Parietal lobe (tissue), 1 donor: Measurements from ENCODE around the gene USF2. TPM values are rescaled to one million over a fixed set of nuclear protein-coding genes. Genes with fewer than 3 reads are reported as not detected.

Experiments used
- total RNA-seq: library from RNA; depleted of rRNA; stranded (reverse); fragments of >200 nt; gene quantifications from one replicate; pipeline ENCODE4 v1.2.3, GENCODE V29; 2014

Gene USF2
- total RNA-seq = 61.0 TPM

GRCh38 chr19:35268536-35269437, at the start of gene USF2:
TSS of gene USF2 (plus strand) at chr19:35268962. CDS start at chr19:35269102, 140 bp downstream.

GRCh38 chr19:35228177-35228930, 40.4 kb upstream of the USF2 start, which contains the start of gene FAM187B:
TSS of gene FAM187B (minus strand) at chr19:35228739. CDS start at chr19:35228680, 59 bp downstream.

GRCh38 chr19:35248310-35249145, 20.2 kb upstream of the USF2 start, which contains the start of gene LSR:
TSS of gene LSR (plus strand) at chr19:35249002. CDS start at chr19:35249023, 21 bp downstream.

GRCh38 chr19:35291916-35292315, 23.2 kb downstream of the USF2 start, which contains the start of gene MAG:
TSS of gene MAG (plus strand) at chr19:35292161. CDS start at chr19:35295409, 3,248 bp downstream.

GRCh38 chr19:35328851-35329285, 60.1 kb downstream of the USF2 start, which contains the start of gene CD22:
TSS of gene CD22 (plus strand) at chr19:35329187. CDS start at chr19:35332041, 2,854 bp downstream.

Other genes with a start within 250 kb of the USF2 start
- 1.6 TPM for gene SCN1B, start 238.5 kb upstream of the USF2 start, total RNA-seq
- not detected for gene HPN, start 227.2 kb upstream of the USF2 start, total RNA-seq
- gene FXYD3, start 153.1 kb upstream of the USF2 start, total RNA-seq = not detected
- 11.3 TPM for gene LGI4, start 133.9 kb upstream of the USF2 start, total RNA-seq
- not detected for gene FXYD1, start 130.1 kb upstream of the USF2 start, total RNA-seq
- gene FXYD7, start 125.7 kb upstream of the USF2 start, total RNA-seq = 26.6 TPM
- gene FXYD5, start 114.2 kb upstream of the USF2 start, total RNA-seq = not detected
- not detected for gene FAM187B, start 40.2 kb upstream of the USF2 start, total RNA-seq
- 3.1 TPM for gene LSR, start 20.0 kb upstream of the USF2 start, total RNA-seq
- not detected for gene HAMP, start 13.6 kb downstream of the USF2 start, total RNA-seq
- gene MAG, start 23.2 kb downstream of the USF2 start, total RNA-seq = 0.31 TPM
- not detected for gene CD22, start 60.2 kb downstream of the USF2 start, total RNA-seq
- gene FFAR1, start 78.9 kb downstream of the USF2 start, total RNA-seq = not detected
- not detected for gene FFAR3, start 89.5 kb downstream of the USF2 start, total RNA-seq
- not detected for gene GPR42, start 102.1 kb downstream of the USF2 start, total RNA-seq
- gene FFAR2, start 179.3 kb downstream of the USF2 start, total RNA-seq = not detected
- not detected for gene KRTDAP, start 221.5 kb downstream of the USF2 start, total RNA-seq
- gene DMKN, start 244.7 kb downstream of the USF2 start, total RNA-seq = not detected